DND-41 (cell line): ENCODE results near the gene SPDEF.

Source experiments
- EZH2 ChIP-seq: IDR thresholded peaks from 3 replicates; pipeline ENCODE4 v1.6.1; 2012; ENCODE audit warnings: borderline replicate concordance, low read depth, mild to moderate bottlenecking, moderate library complexity, low read length, inconsistent platforms; ENCODE audit not compliant: severe bottlenecking
- TF ChIP-seq, protein P1 (sequence below): IDR thresholded peaks from 2 replicates; pipeline ENCODE4 v1.5.1; 2012; ENCODE audit warnings: borderline replicate concordance, low read length, moderate library complexity, mild to moderate bottlenecking; ENCODE audit not compliant: poor library complexity, severe bottlenecking; ENCODE audit errors: extremely low read depth

GRCh38 chr6:34572021-34572420, 15.9 kb upstream of the SPDEF start:
- TF ChIP-seq, protein P1, sequence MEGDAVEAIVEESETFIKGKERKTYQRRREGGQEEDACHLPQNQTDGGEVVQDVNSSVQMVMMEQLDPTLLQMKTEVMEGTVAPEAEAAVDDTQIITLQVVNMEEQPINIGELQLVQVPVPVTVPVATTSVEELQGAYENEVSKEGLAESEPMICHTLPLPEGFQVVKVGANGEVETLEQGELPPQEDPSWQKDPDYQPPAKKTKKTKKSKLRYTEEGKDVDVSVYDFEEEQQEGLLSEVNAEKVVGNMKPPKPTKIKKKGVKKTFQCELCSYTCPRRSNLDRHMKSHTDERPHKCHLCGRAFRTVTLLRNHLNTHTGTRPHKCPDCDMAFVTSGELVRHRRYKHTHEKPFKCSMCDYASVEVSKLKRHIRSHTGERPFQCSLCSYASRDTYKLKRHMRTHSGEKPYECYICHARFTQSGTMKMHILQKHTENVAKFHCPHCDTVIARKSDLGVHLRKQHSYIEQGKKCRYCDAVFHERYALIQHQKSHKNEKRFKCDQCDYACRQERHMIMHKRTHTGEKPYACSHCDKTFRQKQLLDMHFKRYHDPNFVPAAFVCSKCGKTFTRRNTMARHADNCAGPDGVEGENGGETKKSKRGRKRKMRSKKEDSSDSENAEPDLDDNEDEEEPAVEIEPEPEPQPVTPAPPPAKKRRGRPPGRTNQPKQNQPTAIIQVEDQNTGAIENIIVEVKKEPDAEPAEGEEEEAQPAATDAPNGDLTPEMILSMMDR, result no peak
- no peak for TF ChIP-seq EZH2
